Uterus (tissue), 4 donors: ENCODE data around the gene SALL3. TPM values are rescaled to one million over a fixed set of nuclear protein-coding genes. Genes with fewer than 3 reads are reported as not detected.

ENCODE experiments used
- DNase-seq, 2 donors: peaks; one replicate each; pipeline ENCODE4 v3.0.0-alpha.2; 2019 to 2020
- H3K27ac ChIP-seq, 2 donors: fragments of 200-600 bp; sonication (generic); 1 replicate in 1 of 2; 2 replicates in 1 of 2; pipeline ENCODE4 v1.5.1; 2016 to 2018
- H3K27me3 ChIP-seq, 2 donors: fragments of 200-600 bp; sonication (generic); one replicate each; pipeline ENCODE4 v1.5.1; 2018 to 2019; ENCODE audit warnings: control low read depth in 1 of 2
- H3K36me3 ChIP-seq, 2 donors: fragments of 200-600 bp; sonication (generic); one replicate each; pipeline ENCODE4 v1.5.1; 2019; ENCODE audit warnings: control low read depth in 1 of 2
- H3K4me1 ChIP-seq, 2 donors: fragments of 200-600 bp; sonication (generic); one replicate each; pipeline ENCODE4 v1.5.1; 2018 to 2019; ENCODE audit warnings: control low read depth in 1 of 2
- H3K4me3 ChIP-seq, 2 donors: fragments of 200-600 bp; sonication (generic); 1 replicate in 1 of 2; 2 replicates in 1 of 2; pipeline ENCODE4 v1.5.1; 2018 to 2019; ENCODE audit warnings: mild to moderate bottlenecking in 1 of 2
- H3K9me3 ChIP-seq, 2 donors: fragments of 200-600 bp; sonication (generic); one replicate each; pipeline ENCODE4 v1.5.1; 2019; ENCODE audit warnings: control low read depth in 1 of 2
- CTCF ChIP-seq, 4 experiments: fragments of 200-600 bp in 2 of 4; fragments of 450-650 bp in 2 of 4; sonication (generic) in 2 of 4; IDR thresholded peaks; one replicate each; pipeline ENCODE4 v1.5.1; 2016 to 2019; ENCODE audit warnings: antibody characterized with exemption in 4 of 4, mild to moderate bottlenecking in 2 of 4, moderate library complexity in 1 of 4
- POLR2A ChIP-seq, 2 donors: fragments of 450-650 bp; IDR thresholded peaks; one replicate each; pipeline ENCODE4 v1.6.1; 2016; ENCODE audit warnings: antibody characterized with exemption in 2 of 2, mild to moderate bottlenecking in 1 of 2, moderate library complexity in 1 of 2
- intact Hi-C: fragments of 100-400 bp; cut with DNase I; formaldehyde crosslinking; loops from one replicate; pipeline ENCODE4 v1.15.1; 2023; ENCODE audit warnings: low total_unique reads
- total RNA-seq, 4 donors: library from RNA; depleted of rRNA in 3 of 4; stranded (reverse); fragments of >200 nt in 3 of 4; gene quantifications; one replicate each; pipeline versions ENCODE4 v1.1.0 to v1.2.4, GENCODE V29; 2014 to 2023
- donor health status: DM: yes; HTN: yes; CAD: no.

Gene SALL3
- total RNA-seq, result under 1 TPM in 1 of 4 donors, not detected in 3; 0.28 TPM

GRCh38 chr18:78979730-78980278 lies at the start of gene SALL3:
SALL3 (plus strand) TSS chr18:78979818; CDS start chr18:78980275, 457 bp downstream.
- Histone ChIP-seq H3K4me1 (peaks cover 0 to 19% of the 10 kb centered on the region in 2 donors), H3K9me3 (no peaks in the 10 kb centered on the region), H3K36me3 (no peaks in the 10 kb centered on the region), H3K4me3 (no peak within 1 kb of the TSS), H3K27ac (no peak within 1 kb of the TSS), H3K27me3 (peaks cover 0 to 68% of the 10 kb centered on the region in 2 donors)
- intact Hi-C loops, result no loop called here
- TF ChIP-seq POLR2A (IDR thresholded peaks at IDR 0.05) (no peak), CTCF (IDR thresholded peaks at IDR 0.05) (no peak)
- DNase-seq, result no peak

- H3K27me3 ChIP-seq, result no peaks in the 10 kb centered on the region
- no peak overlapping the region for H3K4me3 ChIP-seq
- intact Hi-C loops, result no loop called here
- DNase-seq, result no peak
- TF ChIP-seq POLR2A (IDR thresholded peaks at IDR 0.05), result no peak
- TF ChIP-seq CTCF (IDR thresholded peaks at IDR 0.05), result no peak
- H3K27ac ChIP-seq, result no peak overlapping the region
- H3K4me1 ChIP-seq, result no peaks in the 10 kb centered on the region
- no peaks in the 10 kb centered on the region for H3K36me3 ChIP-seq
- H3K9me3 ChIP-seq, result no peaks in the 10 kb centered on the region
Observed at GRCh38 chr18:78932281-78932680, 47.3 kb upstream of the SALL3 start.

DNA sequence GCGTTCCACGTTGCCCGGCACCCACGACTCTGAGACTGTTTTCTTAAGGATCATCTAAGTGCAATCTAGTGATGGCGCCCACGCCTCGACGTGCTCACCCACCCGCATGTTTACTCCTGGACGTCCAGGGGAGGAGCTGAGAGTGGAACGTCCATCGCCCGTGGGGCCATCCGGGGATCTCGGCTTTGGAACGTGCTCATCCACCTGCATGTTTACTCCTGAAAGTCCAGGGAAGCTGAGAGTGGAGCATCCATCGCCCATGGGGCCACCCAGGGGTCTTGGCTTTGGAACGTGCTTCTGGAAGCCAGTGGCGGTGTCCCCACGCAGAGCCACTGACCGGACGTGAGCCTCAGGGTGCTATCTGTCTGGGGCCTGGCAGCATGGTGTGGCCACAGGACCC lies 45.6 kb upstream of the SALL3 start:
- DNase-seq, result no peak
- Histone ChIP-seq H3K27me3 (no peaks in the 10 kb centered on the region), H3K9me3 (no peaks in the 10 kb centered on the region), H3K27ac (no peak overlapping the region), H3K36me3 (no peaks in the 10 kb centered on the region), H3K4me3 (no peak overlapping the region), H3K4me1 (no peaks in the 10 kb centered on the region)
- no peak for TF ChIP-seq CTCF (IDR thresholded peaks at IDR 0.05)
- TF ChIP-seq POLR2A (IDR thresholded peaks at IDR 0.05), result no peak
- intact Hi-C loops, result no loop called here

DNA sequence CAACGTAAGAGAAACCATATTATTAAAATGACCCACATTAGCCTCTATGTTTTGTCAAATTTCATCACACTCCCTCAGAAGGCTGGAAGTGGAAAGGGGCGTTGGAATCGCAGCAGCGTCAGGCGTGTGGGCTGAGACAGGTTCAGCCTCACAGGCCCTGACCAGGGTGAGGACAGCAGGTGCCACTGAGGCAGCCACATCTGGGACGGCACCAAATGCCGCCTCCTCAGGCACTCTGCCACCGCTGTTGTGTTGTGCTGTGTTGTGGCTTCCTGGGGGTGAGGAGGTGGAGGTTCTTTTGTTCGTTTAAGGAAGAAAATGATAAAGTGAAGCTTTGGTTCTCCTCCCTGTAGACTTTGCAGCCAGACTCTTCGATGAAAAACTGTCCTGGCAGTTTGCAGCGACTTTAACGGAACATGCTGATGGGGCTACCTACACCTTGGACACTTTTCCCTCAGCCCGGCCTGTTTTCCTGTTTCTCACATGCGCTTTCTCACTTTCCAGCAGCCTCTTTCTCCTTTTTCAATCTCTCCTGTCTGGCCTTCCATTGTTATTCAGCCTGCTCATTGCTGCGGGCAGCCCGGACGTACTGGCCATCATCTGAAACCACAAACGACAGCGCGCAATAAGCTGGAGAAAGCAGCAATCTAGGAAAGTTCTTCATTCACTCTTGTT lies 44.9 kb upstream of the SALL3 start:
- Histone ChIP-seq H3K36me3 (no peaks in the 10 kb centered on the region), H3K27me3 (no peaks in the 10 kb centered on the region), H3K4me1 (no peaks in the 10 kb centered on the region), H3K9me3 (no peaks in the 10 kb centered on the region), H3K4me3 (no peak overlapping the region), H3K27ac (no peak overlapping the region)
- TF ChIP-seq POLR2A (IDR thresholded peaks at IDR 0.05), result no peak
- no peak for TF ChIP-seq CTCF (IDR thresholded peaks at IDR 0.05)
- intact Hi-C loops, result no loop called here
- no peak for DNase-seq

DNA sequence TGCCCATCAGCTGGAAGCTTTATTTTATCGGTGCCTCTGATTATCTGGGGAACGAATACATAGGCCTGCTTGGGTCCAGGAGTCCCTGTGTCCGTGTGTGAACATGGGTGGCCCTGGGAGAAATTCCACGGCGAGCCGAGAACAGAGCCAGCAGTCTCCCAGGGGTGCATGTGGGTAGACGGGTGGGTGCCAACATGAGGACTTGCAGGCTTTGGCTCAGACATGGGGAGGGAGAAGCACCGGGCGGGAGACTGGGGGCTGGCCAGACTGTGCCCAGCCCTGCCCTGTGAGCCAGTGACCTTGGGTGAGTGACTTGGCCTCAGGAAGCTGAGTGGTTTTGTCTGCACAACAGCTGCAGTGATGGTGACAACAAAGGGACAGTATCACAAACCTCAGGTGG lies 44.2 kb upstream of the SALL3 start:
- DNase-seq, result no peak
- intact Hi-C loops, result no loop called here

More for the DNA sequence above, 44.2 kb upstream of the SALL3 start:
- Histone ChIP-seq H3K27me3 (no peaks in the 10 kb centered on the region), H3K4me3 (no peak overlapping the region), H3K9me3 (no peaks in the 10 kb centered on the region), H3K4me1 (no peaks in the 10 kb centered on the region), H3K27ac (no peak overlapping the region), H3K36me3 (no peaks in the 10 kb centered on the region)
- TF ChIP-seq POLR2A (IDR thresholded peaks at IDR 0.05) (no peak), CTCF (IDR thresholded peaks at IDR 0.05) (no peak)
